ENCODE measurements around the gene CCDC77.

The CCDC77 gene

GRCh38 chr12:480831-481816 is 79.7 kb downstream of the CCDC77 start:
- no peak for DNase-seq (ENCODE audit: low spot score)

DNA sequence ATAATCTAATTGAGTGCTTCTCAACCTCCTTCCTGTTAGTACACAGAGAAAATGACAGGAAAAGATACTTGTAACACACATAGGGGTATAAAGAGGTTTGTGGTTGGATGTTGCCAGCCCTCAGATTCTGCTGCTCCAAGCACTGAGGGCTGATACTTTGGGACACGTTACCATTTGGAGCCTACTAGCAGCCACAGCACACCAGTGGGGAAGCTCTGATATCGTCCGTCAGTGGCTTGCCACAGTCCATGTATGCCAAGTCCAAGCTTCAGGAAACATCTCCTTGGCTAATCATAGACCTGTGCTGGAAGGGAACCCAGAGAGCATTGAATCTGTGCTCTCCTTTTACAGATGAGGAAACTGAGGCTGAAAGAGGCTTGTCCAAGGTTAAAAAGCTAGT is 80.6 kb downstream of the CCDC77 start:
- no peak for DNase-seq (ENCODE audit: low spot score)

DNA sequence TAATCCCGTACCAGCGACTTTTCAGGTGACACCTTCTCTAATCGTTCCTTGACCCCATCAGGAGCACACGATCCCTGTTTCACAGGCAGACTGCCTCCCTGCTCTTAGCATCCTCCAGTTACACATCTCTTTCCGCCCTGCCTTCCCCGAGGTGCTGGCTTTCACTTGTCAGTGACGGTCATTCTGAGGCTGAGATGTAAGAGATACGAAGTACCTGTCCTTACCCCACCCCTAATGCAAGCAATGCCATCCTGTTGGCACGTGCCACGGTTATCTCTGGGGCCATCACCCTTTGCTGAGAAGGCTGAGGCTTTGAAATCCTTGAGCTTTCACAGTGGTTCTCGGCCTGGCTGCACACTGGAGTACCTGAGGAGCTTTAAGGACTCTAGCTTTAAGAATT is 82.7 kb downstream of the CCDC77 start:
- no peak for DNase-seq (ENCODE audit: low spot score)

DNA sequence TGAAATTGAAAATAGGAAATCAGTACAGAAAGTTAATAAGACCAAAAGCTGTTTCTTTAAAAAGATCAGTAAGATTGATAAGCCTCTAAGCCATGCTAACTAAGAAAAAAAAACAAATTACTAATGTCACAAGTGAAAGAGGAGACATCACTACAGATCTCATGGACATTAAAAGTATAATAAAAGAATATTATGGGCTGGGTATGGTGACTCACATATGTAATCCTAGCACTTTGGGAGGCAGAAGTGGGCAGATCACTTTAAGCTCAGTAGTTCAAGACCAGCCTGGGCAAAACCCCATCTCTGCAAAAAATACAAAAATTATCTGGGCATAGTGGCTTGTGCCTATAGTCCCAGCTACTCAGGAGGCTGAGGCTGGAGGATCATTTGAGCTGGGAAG is 88.8 kb downstream of the CCDC77 start:
- DNase-seq (ENCODE audit: low spot score) = no peak

Data from HuH-7 (cell line).